GM19438 (cell line): ENCODE measurements around the gene COL27A1.
"Not testable (repeated sequence)": the region's sequence is repeated elsewhere in the genome, so short reads cannot be mapped to it uniquely, and the experiment has no call there.

Source experiments
- ATAC-seq: cut with Tn5 transposase; IDR thresholded peaks from one replicate; pipeline ENCODE4 v1.9.1; 2021; ENCODE audit warnings: low read depth; ENCODE audit not compliant: unreplicated experiment

Gene COL27A1

GRCh38 chr9:114314256-114314867 lies 159.0 kb downstream of the COL27A1 start:
- ATAC-seq = no peak

DNA sequence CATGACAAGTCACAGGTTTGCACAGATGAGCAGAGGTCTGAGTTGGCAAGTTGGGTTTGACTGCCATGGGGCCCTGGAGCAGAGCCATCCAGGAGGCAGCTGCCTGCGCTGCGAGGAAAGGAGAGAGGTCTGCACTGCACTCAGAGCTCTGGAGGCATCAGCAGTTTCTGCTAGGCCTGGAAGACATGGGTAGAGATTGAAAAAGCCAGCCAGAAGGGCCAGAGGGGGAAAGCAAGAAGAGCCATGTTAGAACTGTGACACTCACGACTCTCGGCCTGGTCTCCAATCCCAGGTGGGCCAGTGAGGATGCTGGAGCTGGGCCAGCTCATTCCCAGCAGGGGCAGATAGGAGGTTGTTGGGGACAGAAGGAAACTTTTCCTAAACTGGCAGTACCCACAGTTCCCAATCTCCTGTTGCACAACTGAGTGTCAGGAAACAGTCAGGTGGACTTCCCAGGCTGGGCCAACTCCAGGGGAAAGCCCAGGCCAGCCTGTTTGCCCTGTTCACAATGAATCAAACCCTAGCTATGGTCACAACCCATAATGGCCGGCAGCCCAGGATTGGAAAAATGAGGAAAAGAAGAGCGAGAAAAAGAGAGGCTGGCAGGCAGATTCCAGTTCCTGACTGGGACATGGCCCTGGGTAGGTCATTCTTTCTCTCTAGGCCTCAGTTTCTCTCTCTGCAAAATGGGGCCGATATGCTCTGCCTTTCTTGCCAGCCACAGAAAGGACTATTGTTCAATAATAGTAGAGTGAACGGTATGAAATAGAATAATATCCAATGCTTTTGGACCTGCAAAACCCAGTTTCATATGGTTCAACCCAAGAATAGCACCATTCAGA lies 159.8 kb downstream of the COL27A1 start:
- no peak for ATAC-seq

DNA sequence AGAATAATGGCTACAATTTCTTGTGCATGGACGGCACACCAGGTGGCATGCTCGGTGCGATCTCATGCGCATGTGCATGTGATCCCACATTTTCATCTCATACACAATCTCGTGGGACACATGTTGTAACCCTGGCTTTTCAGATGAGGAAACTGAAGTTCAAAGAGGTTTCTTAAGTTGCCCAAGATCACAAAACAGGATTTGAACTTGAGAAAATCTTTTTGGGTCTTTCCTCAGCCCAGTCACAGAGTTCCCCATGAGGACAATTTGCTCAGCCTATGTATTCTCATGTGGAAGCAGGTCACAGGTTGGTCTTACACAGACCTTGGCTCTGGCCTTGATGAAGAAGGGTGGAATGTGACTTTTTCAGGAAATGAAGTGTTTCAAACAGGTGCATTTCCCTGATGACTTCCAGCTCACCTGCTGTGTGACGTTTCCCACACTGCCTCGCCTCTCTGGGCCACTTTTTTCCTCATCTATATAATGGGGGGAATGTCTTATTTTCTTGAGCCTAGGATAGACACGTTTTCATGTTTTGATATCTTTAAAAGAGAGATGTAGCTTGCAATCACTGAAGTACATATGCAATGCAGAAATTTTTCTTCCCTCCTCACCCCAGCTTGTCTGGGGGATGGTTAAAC lies 160.5 kb downstream of the COL27A1 start:
- ATAC-seq = no peak

DNA sequence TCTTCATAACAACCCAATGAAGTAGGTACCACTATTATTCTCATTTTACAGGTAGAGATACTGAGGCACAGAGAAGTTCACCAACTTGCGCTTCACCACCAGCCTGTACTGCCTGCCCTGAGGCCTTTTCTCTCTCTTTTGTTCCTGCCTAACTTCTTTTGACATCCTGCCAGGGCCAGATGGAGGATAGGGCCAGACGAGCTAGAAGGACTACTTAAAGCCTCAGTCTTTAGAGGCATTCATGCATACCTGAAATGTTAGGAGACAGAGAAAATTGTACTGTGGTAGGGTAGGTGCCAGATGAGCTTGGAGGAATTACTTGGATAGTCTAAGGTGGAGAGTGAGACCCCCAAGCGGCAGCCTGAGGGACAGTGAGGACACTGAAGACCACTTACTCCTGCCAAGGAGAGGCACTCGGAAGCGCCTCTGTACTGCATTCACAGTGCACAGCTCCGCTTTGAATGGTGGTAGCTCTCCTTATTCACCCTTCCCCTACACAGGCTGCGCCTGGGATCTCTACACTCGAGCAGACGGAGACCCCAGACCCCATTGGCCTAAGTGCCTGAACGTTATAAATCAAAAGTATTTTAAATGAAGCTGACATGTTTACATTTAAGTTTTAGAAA lies 161.4 kb downstream of the COL27A1 start:
- no peak for ATAC-seq

- no peak for ATAC-seq
Observed at GRCh38 chr9:114317665-114318357, 162.5 kb downstream of the COL27A1 start.

DNA sequence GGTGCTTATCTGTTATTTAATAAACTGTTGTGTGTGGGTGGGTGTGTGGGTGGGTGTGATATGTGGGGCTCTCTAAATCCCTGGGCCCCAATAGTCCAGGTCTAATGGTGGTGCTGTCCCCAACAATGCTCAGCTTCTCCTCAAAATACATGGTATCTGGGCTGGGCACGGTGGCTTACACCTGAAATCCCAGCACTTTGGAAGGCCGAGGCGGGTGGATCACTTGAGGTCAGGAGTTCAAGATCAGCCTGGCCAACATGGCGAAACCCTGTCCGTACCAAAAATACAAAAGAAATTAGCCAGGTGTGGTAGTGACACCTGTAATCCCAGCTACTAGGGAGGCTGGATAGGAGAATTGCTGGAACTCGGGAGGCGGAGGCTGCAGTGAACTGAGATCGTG lies 163.1 kb downstream of the COL27A1 start:
- ATAC-seq = no peak

- no peak for ATAC-seq
Observed at GRCh38 chr9:114319147-114319546, 163.8 kb downstream of the COL27A1 start.

GRCh38 chr9:114320710-114321109 lies 165.4 kb downstream of the COL27A1 start:
- not testable (repeated sequence) for ATAC-seq

DNA sequence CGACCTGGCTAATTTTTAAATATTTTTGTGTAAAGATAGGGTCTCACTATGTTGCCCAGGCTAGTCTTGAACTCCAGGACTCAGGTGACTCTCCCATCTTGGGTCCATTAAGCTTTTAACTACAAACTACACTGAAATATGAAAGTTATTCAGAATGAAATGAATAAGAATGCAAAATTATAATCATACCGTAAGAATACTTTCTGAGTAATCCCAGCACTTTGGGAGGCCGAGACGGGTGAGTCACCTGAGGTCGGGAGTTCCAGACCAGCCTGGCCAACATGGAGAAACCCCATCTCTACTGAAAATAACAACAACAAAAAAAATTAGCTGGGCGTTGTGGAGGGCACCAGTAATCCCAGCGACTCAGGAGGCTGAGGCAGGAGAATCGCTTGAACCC lies 166.4 kb downstream of the COL27A1 start:
- ATAC-seq = no peak

GRCh38 chr9:114322160-114322818 lies 167.0 kb downstream of the COL27A1 start:
- not testable (repeated sequence) for ATAC-seq

DNA sequence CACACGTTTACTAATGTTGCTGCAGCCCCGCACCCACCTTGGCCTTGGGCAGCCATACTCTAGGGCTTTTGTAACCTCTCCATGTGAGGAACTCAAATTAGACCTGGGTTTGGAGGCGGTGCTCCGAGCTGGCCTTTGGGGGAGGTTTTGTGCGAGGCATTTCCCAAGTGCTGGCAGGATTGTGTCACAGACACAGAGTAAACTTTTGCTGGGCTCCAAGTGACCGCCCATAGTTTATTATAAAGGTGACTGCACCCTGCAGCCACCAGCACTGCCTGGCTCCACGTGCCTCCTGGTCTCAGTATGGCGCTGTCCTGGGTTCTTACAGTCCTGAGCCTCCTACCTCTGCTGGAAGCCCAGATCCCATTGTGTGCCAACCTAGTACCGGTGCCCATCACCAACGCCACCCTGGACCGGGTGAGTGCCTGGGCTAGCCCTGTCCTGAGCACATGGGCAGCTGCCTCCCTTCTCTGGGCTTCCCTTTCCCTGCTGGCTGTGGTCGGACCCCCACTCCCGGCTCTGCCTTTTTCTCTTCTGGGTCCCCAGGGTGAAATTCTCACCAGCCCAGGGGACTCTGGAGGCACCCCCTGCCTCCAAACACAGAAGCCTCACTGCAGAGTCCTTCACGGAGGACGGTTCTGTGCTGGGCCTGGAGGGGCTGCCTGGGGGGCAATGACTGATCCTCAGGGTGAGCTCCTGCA lies 167.6 kb downstream of the COL27A1 start, which contains the start of gene ORM1:
TSS of gene ORM1 (plus strand) at position 268 of the 701 bp plus-strand sequence. CDS start at position 304, 36 bp downstream.
- not testable (repeated sequence) for ATAC-seq

GRCh38 chr9:114323849-114324248 lies 168.5 kb downstream of the COL27A1 start:
- not testable (repeated sequence) for ATAC-seq

DNA sequence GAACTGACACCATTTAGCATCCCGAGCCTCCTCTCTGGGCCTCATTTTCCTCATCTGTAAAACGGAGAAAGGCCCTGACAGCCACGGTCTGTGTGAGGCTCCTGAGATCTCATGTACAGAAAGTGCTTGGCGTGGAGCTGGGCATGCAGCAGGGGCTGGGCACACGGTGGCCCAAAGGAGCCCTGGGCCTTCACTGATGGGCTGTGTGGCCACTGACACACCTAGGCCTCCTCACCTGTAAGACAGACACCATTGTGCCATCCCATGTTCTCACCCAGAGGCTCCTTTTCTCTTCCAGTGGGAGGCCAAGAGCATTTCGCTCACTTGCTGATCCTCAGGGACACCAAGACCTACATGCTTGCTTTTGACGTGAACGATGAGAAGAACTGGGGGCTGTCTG lies 169.2 kb downstream of the COL27A1 start:
- ATAC-seq = no peak

GRCh38 chr9:114324965-114325364 lies 169.6 kb downstream of the COL27A1 start:
- ATAC-seq = not testable (repeated sequence)

GRCh38 chr9:114325684-114326254 lies 170.4 kb downstream of the COL27A1 start:
- not testable (repeated sequence) for ATAC-seq

GRCh38 chr9:114327749-114328148 lies 172.4 kb downstream of the COL27A1 start:
- ATAC-seq = no peak

DNA sequence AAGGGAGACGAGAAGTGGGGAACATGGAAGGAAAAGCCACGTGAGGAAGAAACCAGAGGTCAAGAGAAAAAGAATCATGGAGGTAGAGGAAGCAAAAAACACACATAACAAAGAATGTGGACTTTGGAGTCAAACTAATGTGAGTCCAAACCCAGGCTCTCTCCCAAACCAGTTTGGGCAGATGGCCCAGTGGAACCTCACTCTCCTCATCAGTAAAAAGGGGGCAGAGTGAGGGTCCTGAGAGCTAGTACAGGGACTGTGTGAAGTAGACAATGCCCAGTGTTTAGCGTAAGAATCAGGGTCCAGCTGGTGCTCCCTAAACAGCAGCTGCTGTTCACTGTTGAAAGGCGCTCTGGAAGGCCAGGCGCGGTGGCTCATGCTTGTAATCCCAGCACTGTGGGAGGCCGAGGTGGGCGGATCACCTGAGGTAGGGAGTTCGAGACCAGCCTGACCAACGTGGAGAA lies 173.1 kb downstream of the COL27A1 start:
- not testable (repeated sequence) for ATAC-seq

- not testable (repeated sequence) for ATAC-seq
Observed at GRCh38 chr9:114328937-114329624, 173.7 kb downstream of the COL27A1 start.
